ENCODE data around the gene ZNF426. TPM values are rescaled to one million over a fixed set of nuclear protein-coding genes. Genes with fewer than 3 reads are reported as not detected.

Gene ZNF426
- total RNA-seq, 1 donor from 2014 or later = 24.2 TPM

DNA sequence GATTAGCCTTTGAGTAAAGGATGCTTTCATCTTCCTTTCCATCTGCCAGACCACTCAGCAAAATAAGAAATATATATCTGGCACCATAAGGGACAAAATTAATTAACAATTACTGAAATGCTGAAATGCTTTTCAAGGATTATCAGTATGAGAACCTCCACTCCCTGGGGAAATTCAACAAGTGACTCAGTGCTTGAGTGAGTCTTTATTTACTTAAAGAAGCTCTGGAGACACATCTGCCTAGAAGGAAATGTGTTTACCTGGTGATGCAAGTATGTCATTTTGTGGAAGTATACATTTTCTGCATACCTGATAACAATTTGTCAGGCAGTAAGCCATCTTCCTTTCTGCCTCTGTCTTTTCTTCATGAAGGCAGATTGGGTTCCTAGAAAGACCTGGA lies 63.5 kb downstream of the ZNF426 start:
- Mint-ChIP-seq H3K4me3 (ENCODE audit: low read depth) (no peak overlapping the region), H3K36me3 (ENCODE audit: insufficient read depth) (peaks cover 4% of the 10 kb centered on the region), H3K9me3 (ENCODE audit: low read depth) (peaks cover 64% of the 10 kb centered on the region), H3K27ac (no peak overlapping the region), H3K4me1 (ENCODE audit: low read depth) (no peaks in the 10 kb centered on the region), H3K27me3 (no peaks in the 10 kb centered on the region)
- DNase-seq (ENCODE audit: low spot score, unreplicated experiment) = no peak
- TF ChIP-seq, protein P1, sequence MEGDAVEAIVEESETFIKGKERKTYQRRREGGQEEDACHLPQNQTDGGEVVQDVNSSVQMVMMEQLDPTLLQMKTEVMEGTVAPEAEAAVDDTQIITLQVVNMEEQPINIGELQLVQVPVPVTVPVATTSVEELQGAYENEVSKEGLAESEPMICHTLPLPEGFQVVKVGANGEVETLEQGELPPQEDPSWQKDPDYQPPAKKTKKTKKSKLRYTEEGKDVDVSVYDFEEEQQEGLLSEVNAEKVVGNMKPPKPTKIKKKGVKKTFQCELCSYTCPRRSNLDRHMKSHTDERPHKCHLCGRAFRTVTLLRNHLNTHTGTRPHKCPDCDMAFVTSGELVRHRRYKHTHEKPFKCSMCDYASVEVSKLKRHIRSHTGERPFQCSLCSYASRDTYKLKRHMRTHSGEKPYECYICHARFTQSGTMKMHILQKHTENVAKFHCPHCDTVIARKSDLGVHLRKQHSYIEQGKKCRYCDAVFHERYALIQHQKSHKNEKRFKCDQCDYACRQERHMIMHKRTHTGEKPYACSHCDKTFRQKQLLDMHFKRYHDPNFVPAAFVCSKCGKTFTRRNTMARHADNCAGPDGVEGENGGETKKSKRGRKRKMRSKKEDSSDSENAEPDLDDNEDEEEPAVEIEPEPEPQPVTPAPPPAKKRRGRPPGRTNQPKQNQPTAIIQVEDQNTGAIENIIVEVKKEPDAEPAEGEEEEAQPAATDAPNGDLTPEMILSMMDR (IDR thresholded peaks at IDR 0.05; ENCODE audit: unreplicated experiment) = no peak

Other genes starting within 250 kb of the ZNF426 start
- gene ZNF699, start 228.8 kb downstream of the ZNF426 start, total RNA-seq = 6.6 and 8.0 TPM in 2 replicates
- 42.4 and 42.5 TPM in 2 replicates for gene ZNF559, start 214.5 kb downstream of the ZNF426 start, total RNA-seq
- 12.7 and 12.9 TPM in 2 replicates for gene ZNF177, start 175.6 kb downstream of the ZNF426 start, total RNA-seq
- gene ZNF266, start 103.1 kb downstream of the ZNF426 start, total RNA-seq = 35.4 and 37.0 TPM in 2 replicates
- not detected in 2 replicates for gene ZNF560, start 40.0 kb downstream of the ZNF426 start, total RNA-seq
- 53.9 and 57.0 TPM in 2 replicates for gene ZNF121, start 45.9 kb upstream of the ZNF426 start, total RNA-seq
- gene ZNF561, start 82.6 kb upstream of the ZNF426 start, total RNA-seq = 84.9 and 90.1 TPM in 2 replicates
- gene ZNF562, start 136.5 kb upstream of the ZNF426 start, total RNA-seq = 28.4 and 31.2 TPM in 2 replicates
- gene ZNF846, start 230.1 kb upstream of the ZNF426 start, total RNA-seq = 33.3 and 34.0 TPM in 2 replicates